ENCODE results near the gene AGAP6. TPM values are rescaled to one million over a fixed set of nuclear protein-coding genes. Genes with fewer than 3 reads are reported as not detected.
"Not testable (repeated sequence)": the region's sequence is repeated elsewhere in the genome, so short reads cannot be mapped to it uniquely, and the experiment has no call there.

Gene AGAP6
- total RNA-seq, 4 donors from 2014 or later: 11.5 to 21.2 (median 18.3) TPM

- Histone ChIP-seq H3K36me3 (no peaks in the 10 kb centered on the region), H3K9me3 (no peaks in the 10 kb centered on the region), H3K4me1 (no peaks in the 10 kb centered on the region), H3K27me3 (no peaks in the 10 kb centered on the region), H3K27ac (no peak overlapping the region), H3K4me3 (replicated peaks in 1 of 3) (no peak overlapping the region)
- DNase-seq: no peak
- intact Hi-C loops (cut with DNase I): no loop called here
- WGBS, 2 donors: 86 to 92% methylated on average over 6 to 13 of the region's 14 CpGs
- no peak for TF ChIP-seq CTCF (IDR thresholded peaks at IDR 0.05)
- TF ChIP-seq POLR2A (IDR thresholded peaks at IDR 0.05): no peak
These were observed 37.4 kb downstream of the AGAP6 start for GRCh38 chr10:50025627-50026026.

- H3K27ac ChIP-seq: no peak overlapping the region
- intact Hi-C loops (cut with DNase I): no loop called here
- H3K4me1 ChIP-seq: no peaks in the 10 kb centered on the region
- H3K4me3 ChIP-seq (replicated peaks in 1 of 3): no peak overlapping the region
- no peaks in the 10 kb centered on the region for H3K36me3 ChIP-seq
- TF ChIP-seq POLR2A (IDR thresholded peaks at IDR 0.05) (no peak), CTCF (IDR thresholded peaks at IDR 0.05) (no peak)
- WGBS, 2 donors: 92 to 95% methylated on average over 11 to 13 of the region's 13 CpGs
- DNase-seq: no peak
- H3K27me3 ChIP-seq: no peaks in the 10 kb centered on the region
- H3K9me3 ChIP-seq: no peaks in the 10 kb centered on the region
These were observed 39.0 kb downstream of the AGAP6 start for GRCh38 chr10:50027195-50027594.

- H3K4me3 ChIP-seq (replicated peaks in 1 of 3): no peak overlapping the region
- H3K4me1 ChIP-seq: no peaks in the 10 kb centered on the region
- H3K27me3 ChIP-seq: no peaks in the 10 kb centered on the region
- H3K27ac ChIP-seq: no peak overlapping the region
- H3K36me3 ChIP-seq: no peaks in the 10 kb centered on the region
- DNase-seq: no peak
- WGBS, 2 donors: 59 to 61% methylated on average over 3 of the region's 3 CpGs
- intact Hi-C loops (cut with DNase I): no loop called here
- H3K9me3 ChIP-seq: no peaks in the 10 kb centered on the region
- TF ChIP-seq POLR2A (IDR thresholded peaks at IDR 0.05) (no peak), CTCF (IDR thresholded peaks at IDR 0.05) (no peak)
These were observed 45.3 kb downstream of the AGAP6 start for GRCh38 chr10:50033481-50033880.

- intact Hi-C loops (cut with DNase I); H3K4me3 ChIP-seq (replicated peaks in 1 of 3); H3K36me3 ChIP-seq; H3K27ac ChIP-seq; H3K9me3 ChIP-seq; DNase-seq; H3K27me3 ChIP-seq; H3K4me1 ChIP-seq: not testable (repeated sequence)
- WGBS, 2 donors: 48 to 68% methylated on average over 3 to 4 of the region's 4 CpGs
These were observed 47.1 kb downstream of the AGAP6 start for GRCh38 chr10:50035337-50035736.

GRCh38 chr10:50044941-50045664 is 56.9 kb downstream of the AGAP6 start:
- H3K4me3 ChIP-seq (replicated peaks in 1 of 3): no peak overlapping the region
- no peaks in the 10 kb centered on the region for H3K27me3 ChIP-seq
- H3K9me3 ChIP-seq: no peaks in the 10 kb centered on the region
- no peak overlapping the region for H3K27ac ChIP-seq
- H3K4me1 ChIP-seq: no peaks in the 10 kb centered on the region
- intact Hi-C loops (cut with DNase I): no loop called here
- no peak for DNase-seq
- H3K36me3 ChIP-seq: no peaks in the 10 kb centered on the region
- no peak for TF ChIP-seq CTCF (IDR thresholded peaks at IDR 0.05)
- no peak for TF ChIP-seq POLR2A (IDR thresholded peaks at IDR 0.05)
- WGBS, 2 donors: 69% methylated on average over 5 of the region's 5 CpGs

GRCh38 chr10:50046457-50046856 is 58.3 kb downstream of the AGAP6 start:
- H3K36me3 ChIP-seq; H3K9me3 ChIP-seq; H3K27me3 ChIP-seq; H3K4me1 ChIP-seq; DNase-seq; H3K27ac ChIP-seq; H3K4me3 ChIP-seq (replicated peaks in 1 of 3); intact Hi-C loops (cut with DNase I): not testable (repeated sequence)
- 79 to 85% methylated on average over 9 of the region's 9 CpGs for WGBS, 2 donors

- intact Hi-C loops (cut with DNase I); H3K9me3 ChIP-seq; DNase-seq; H3K27me3 ChIP-seq; H3K27ac ChIP-seq; H3K4me1 ChIP-seq; H3K4me3 ChIP-seq (replicated peaks in 1 of 3); H3K36me3 ChIP-seq: not testable (repeated sequence)
- WGBS, 2 donors: 85 to 87% methylated on average over 4 to 5 of the region's 5 CpGs
These were observed 59.4 kb downstream of the AGAP6 start for GRCh38 chr10:50047594-50047993.

GRCh38 chr10:50051995-50052660 is 63.9 kb downstream of the AGAP6 start:
- intact Hi-C loops (cut with DNase I); H3K36me3 ChIP-seq; H3K27ac ChIP-seq; H3K9me3 ChIP-seq; H3K4me3 ChIP-seq (replicated peaks in 1 of 3); H3K4me1 ChIP-seq; DNase-seq; H3K27me3 ChIP-seq: not testable (repeated sequence)
- WGBS, 2 donors: 54 to 67% methylated on average over 3 of the region's 3 CpGs
